Measurements from ENCODE around the gene CTPS1.

CTPS1 gene

GRCh38 chr1:40952744-40953315 is 26.7 kb upstream of the CTPS1 start:
- Mint-ChIP-seq H3K36me3 (no peaks in the 10 kb centered on the region), H3K9me3 (no peaks in the 10 kb centered on the region), H3K4me1 (peaks cover 27% of the 10 kb centered on the region), H3K27me3 (peaks cover 62% of the 10 kb centered on the region), H3K4me3 (no peak overlapping the region), H3K27ac (no peak overlapping the region)
- no peak for ATAC-seq

- H3K36me3 Mint-ChIP-seq, result peaks cover 6% of the 10 kb centered on the region
- peaks cover 65% of the 10 kb centered on the region for H3K27me3 Mint-ChIP-seq
- peaks cover 3% of the 10 kb centered on the region for H3K9me3 Mint-ChIP-seq
- peaks cover 17% of the 10 kb centered on the region for H3K4me1 Mint-ChIP-seq
- no peak overlapping the region for H3K27ac Mint-ChIP-seq
- no peak overlapping the region for H3K4me3 Mint-ChIP-seq
- ATAC-seq, result no peak
Measured at GRCh38 chr1:40954626-40955025, 24.9 kb upstream of the CTPS1 start.

GRCh38 chr1:40955266-40955665 is 24.2 kb upstream of the CTPS1 start:
- H3K4me1 Mint-ChIP-seq, result peaks cover 17% of the 10 kb centered on the region
- H3K27me3 Mint-ChIP-seq, result peaks cover 64% of the 10 kb centered on the region
- ATAC-seq, result no peak
- H3K27ac Mint-ChIP-seq, result no peak overlapping the region
- peaks cover 3% of the 10 kb centered on the region for H3K9me3 Mint-ChIP-seq
- H3K36me3 Mint-ChIP-seq, result peaks cover 6% of the 10 kb centered on the region
- no peak overlapping the region for H3K4me3 Mint-ChIP-seq

- peaks cover 6% of the 10 kb centered on the region for H3K36me3 Mint-ChIP-seq
- no peak for ATAC-seq
Measured at GRCh38 chr1:40956407-40956806, 23.1 kb upstream of the CTPS1 start.

GRCh38 chr1:40958210-40958609 is 21.3 kb upstream of the CTPS1 start:
- Mint-ChIP-seq H3K4me1 (peaks cover 7% of the 10 kb centered on the region), H3K9me3 (peaks cover 3% of the 10 kb centered on the region), H3K4me3 (no peak overlapping the region), H3K36me3 (peaks cover 6% of the 10 kb centered on the region), H3K27me3 (peaks cover 48% of the 10 kb centered on the region), H3K27ac (no peak overlapping the region)
- ATAC-seq, result no peak

More at GRCh38 chr1:40956407-40956806, 23.1 kb upstream of the CTPS1 start:
- Mint-ChIP-seq H3K27me3 (peaks cover 64% of the 10 kb centered on the region), H3K27ac (no peak overlapping the region), H3K9me3 (peaks cover 3% of the 10 kb centered on the region), H3K4me3 (no peak overlapping the region), H3K4me1 (peaks cover 17% of the 10 kb centered on the region)

GRCh38 chr1:40965531-40965930 is 14.0 kb upstream of the CTPS1 start:
- no peaks in the 10 kb centered on the region for H3K36me3 Mint-ChIP-seq
- no peaks in the 10 kb centered on the region for H3K9me3 Mint-ChIP-seq
- no peak overlapping the region for H3K4me3 Mint-ChIP-seq
- ATAC-seq, result no peak
- no peaks in the 10 kb centered on the region for H3K27me3 Mint-ChIP-seq
- peaks cover 6% of the 10 kb centered on the region for H3K4me1 Mint-ChIP-seq
- H3K27ac Mint-ChIP-seq, result no peak overlapping the region

GRCh38 chr1:40966417-40966816 is 13.1 kb upstream of the CTPS1 start:
- Mint-ChIP-seq H3K36me3 (no peaks in the 10 kb centered on the region), H3K4me1 (peaks cover 6% of the 10 kb centered on the region), H3K9me3 (no peaks in the 10 kb centered on the region), H3K4me3 (no peak overlapping the region), H3K27ac (no peak overlapping the region), H3K27me3 (no peaks in the 10 kb centered on the region)
- no peak for ATAC-seq

- H3K27ac Mint-ChIP-seq, result no peak overlapping the region
- H3K4me3 Mint-ChIP-seq, result no peak overlapping the region
- ATAC-seq, result no peak
- no peaks in the 10 kb centered on the region for H3K36me3 Mint-ChIP-seq
- no peaks in the 10 kb centered on the region for H3K9me3 Mint-ChIP-seq
- H3K4me1 Mint-ChIP-seq, result peaks cover 16% of the 10 kb centered on the region
- H3K27me3 Mint-ChIP-seq, result no peaks in the 10 kb centered on the region
Measured at GRCh38 chr1:40969445-40969844, 10.1 kb upstream of the CTPS1 start.

GRCh38 chr1:40971966-40972365 is 7.5 kb upstream of the CTPS1 start:
- no peak overlapping the region for H3K4me3 Mint-ChIP-seq
- H3K36me3 Mint-ChIP-seq, result no peaks in the 10 kb centered on the region
- ATAC-seq, result no peak
- no peaks in the 10 kb centered on the region for H3K9me3 Mint-ChIP-seq
- H3K4me1 Mint-ChIP-seq, result peaks cover 16% of the 10 kb centered on the region
- H3K27me3 Mint-ChIP-seq, result no peaks in the 10 kb centered on the region
- no peak overlapping the region for H3K27ac Mint-ChIP-seq

GRCh38 chr1:40973912-40974311 is 5.6 kb upstream of the CTPS1 start:
- H3K9me3 Mint-ChIP-seq, result no peaks in the 10 kb centered on the region
- peak; percentile 64 for ATAC-seq
- H3K4me1 Mint-ChIP-seq, result peaks cover 14% of the 10 kb centered on the region
- H3K27me3 Mint-ChIP-seq, result no peaks in the 10 kb centered on the region
- no peaks in the 10 kb centered on the region for H3K36me3 Mint-ChIP-seq
- H3K4me3 Mint-ChIP-seq, result no peak overlapping the region
- H3K27ac Mint-ChIP-seq, result no peak overlapping the region

GRCh38 chr1:40974945-40975344 is 4.6 kb upstream of the CTPS1 start:
- Mint-ChIP-seq H3K4me1 (peaks cover 16% of the 10 kb centered on the region), H3K27me3 (no peaks in the 10 kb centered on the region), H3K27ac (no peak overlapping the region), H3K9me3 (no peaks in the 10 kb centered on the region), H3K36me3 (no peaks in the 10 kb centered on the region), H3K4me3 (no peak overlapping the region)
- no peak for ATAC-seq

GRCh38 chr1:40976952-40977690 is 2.4 kb upstream of the CTPS1 start:
- Mint-ChIP-seq H3K9me3 (no peaks in the 10 kb centered on the region), H3K27ac (no peak overlapping the region), H3K4me1 (peaks cover 33% of the 10 kb centered on the region), H3K27me3 (no peaks in the 10 kb centered on the region), H3K36me3 (peaks cover 3% of the 10 kb centered on the region), H3K4me3 (no peak overlapping the region)
- no peak for ATAC-seq

- H3K36me3 Mint-ChIP-seq, result peaks cover 6% of the 10 kb centered on the region
- no peak for ATAC-seq
- peaks cover 37% of the 10 kb centered on the region for H3K4me1 Mint-ChIP-seq
Measured at GRCh38 chr1:40977716-40978115, 1.8 kb upstream of the CTPS1 start.

GRCh38 chr1:40978886-40979240 is 633 bp upstream of the CTPS1 start:
- no peaks in the 10 kb centered on the region for H3K9me3 Mint-ChIP-seq
- no peak for ATAC-seq
- H3K36me3 Mint-ChIP-seq, result peaks cover 6% of the 10 kb centered on the region
- peak overlapping the region; percentile 90 for H3K4me3 Mint-ChIP-seq
- H3K4me1 Mint-ChIP-seq, result peaks cover 33% of the 10 kb centered on the region
- H3K27ac Mint-ChIP-seq, result peak overlapping the region; percentile 82
- no peaks in the 10 kb centered on the region for H3K27me3 Mint-ChIP-seq

More at GRCh38 chr1:40977716-40978115, 1.8 kb upstream of the CTPS1 start:
- no peaks in the 10 kb centered on the region for H3K27me3 Mint-ChIP-seq
- no peaks in the 10 kb centered on the region for H3K9me3 Mint-ChIP-seq
- no peak overlapping the region for H3K27ac Mint-ChIP-seq
- no peak overlapping the region for H3K4me3 Mint-ChIP-seq

- peaks cover 27% of the 10 kb centered on the region for H3K4me1 Mint-ChIP-seq
- H3K27ac Mint-ChIP-seq, result peak overlapping the region; percentile 82
- no peaks in the 10 kb centered on the region for H3K9me3 Mint-ChIP-seq
- H3K4me3 Mint-ChIP-seq, result peak overlapping the region; percentile 84
- H3K36me3 Mint-ChIP-seq, result peaks cover 6% of the 10 kb centered on the region
- ATAC-seq, result peak; percentile 58
- H3K27me3 Mint-ChIP-seq, result no peaks in the 10 kb centered on the region
Measured at GRCh38 chr1:40980068-40980452, 564 bp downstream of the CTPS1 start.

GRCh38 chr1:40980453-40981121 is 1.1 kb downstream of the CTPS1 start:
- H3K4me3 Mint-ChIP-seq, result peak overlapping the region; percentile 84
- peak; percentile 18 for ATAC-seq
- H3K36me3 Mint-ChIP-seq, result peaks cover 11% of the 10 kb centered on the region
- peak overlapping the region; percentile 82 for H3K27ac Mint-ChIP-seq
- peaks cover 27% of the 10 kb centered on the region for H3K4me1 Mint-ChIP-seq
- H3K27me3 Mint-ChIP-seq, result no peaks in the 10 kb centered on the region
- no peaks in the 10 kb centered on the region for H3K9me3 Mint-ChIP-seq
